Activated CD4-positive, alpha-beta T cell treated with anti-CD3 and anti-CD28 coated beads for 36 hours (primary cell): ENCODE measurements around the gene CHPF2. TPM values are rescaled to one million over a fixed set of nuclear protein-coding genes. Genes with fewer than 3 reads are reported as not detected.

Source experiments
- ATAC-seq: fragments of 200-7000 bp; cut with Tn5 transposase; one replicate; pipeline ENCODE4 v1.10.0; 2021; ENCODE audit warnings: mild to moderate bottlenecking, moderate library complexity
- CTCF ChIA-PET: fragments of 350-600 bp; sonication (Branson Sonifier 250); formaldehyde crosslinking; loops from one replicate; lab custom pipeline; 2021; ENCODE audit warnings: antibody characterized with exemption; lab: Charles Lee
- POLR2A ChIA-PET: fragments of 350-600 bp; sonication (Branson Sonifier 250); formaldehyde crosslinking; loops from one replicate; lab custom pipeline; 2021; ENCODE audit warnings: antibody characterized with exemption, inconsistent platforms; lab: Charles Lee
- DNase-seq: peaks from one replicate; pipeline ENCODE4 v3.0.0-alpha.2; 2020
- H3K27ac Mint-ChIP-seq: one replicate; pipeline ENCODE4 v1.8.0; 2021; ENCODE audit warnings: mixed read lengths
- H3K27me3 Mint-ChIP-seq: one replicate; pipeline ENCODE4 v1.8.0; 2021; ENCODE audit warnings: mixed read lengths
- H3K36me3 Mint-ChIP-seq: one replicate; pipeline ENCODE4 v1.8.0; 2021; ENCODE audit warnings: low read depth, mixed read lengths
- H3K4me1 Mint-ChIP-seq: one replicate; pipeline ENCODE4 v1.8.0; 2021; ENCODE audit warnings: mixed read lengths
- H3K4me3 Mint-ChIP-seq: one replicate; pipeline ENCODE4 v1.8.0; 2021; ENCODE audit warnings: mild to moderate bottlenecking, moderate library complexity, mixed read lengths
- H3K9me3 Mint-ChIP-seq: one replicate; pipeline ENCODE4 v1.8.0; 2021; ENCODE audit warnings: low read depth, mixed read lengths
- intact Hi-C, 2 experiments: fragments of 100-400 bp; cut with DNase I in 1 of 2; cut with micrococcal nuclease in 1 of 2; formaldehyde crosslinking; loops; one replicate each; pipeline versions ENCODE4 v1.14.2 to v1.15.1; 2022 to 2024; cut with DNase I, micrococcal nuclease
- total RNA-seq, 2 experiments: library from RNA; stranded (reverse); gene quantifications; one replicate each; pipeline ENCODE4 v1.2.3, GENCODE V29; 2021

Gene CHPF2
- total RNA-seq, 2 experiments from 2014 or later = 20.7 to 27.3 TPM

- H3K4me1 Mint-ChIP-seq = peaks cover 27% of the 10 kb centered on the region
- H3K36me3 Mint-ChIP-seq = peaks cover 32% of the 10 kb centered on the region
- DNase-seq (no peak), ATAC-seq (no peak)
- ChIA-PET POLR2A (interaction anchor here (1.5 kb wide), 1 partner anchor 8 kb away, joined by 4 read pairs; no protein-coding TSS in a partner anchor), CTCF (interaction anchor here (1.3 to 3.8 kb wide), 2 partner anchors 8 to 11 kb away, joined by 6 to 41 read pairs; no protein-coding TSS in a partner anchor)
- H3K9me3 Mint-ChIP-seq = no peaks in the 10 kb centered on the region
- no peak overlapping the region for H3K27ac Mint-ChIP-seq
- intact Hi-C loops = no loop called here
- H3K27me3 Mint-ChIP-seq = no peaks in the 10 kb centered on the region
- peak overlapping the region; percentile 21 for H3K4me3 Mint-ChIP-seq
These were observed 3.0 kb downstream of the CHPF2 start for GRCh38 chr7:151235091-151235787.

DNA sequence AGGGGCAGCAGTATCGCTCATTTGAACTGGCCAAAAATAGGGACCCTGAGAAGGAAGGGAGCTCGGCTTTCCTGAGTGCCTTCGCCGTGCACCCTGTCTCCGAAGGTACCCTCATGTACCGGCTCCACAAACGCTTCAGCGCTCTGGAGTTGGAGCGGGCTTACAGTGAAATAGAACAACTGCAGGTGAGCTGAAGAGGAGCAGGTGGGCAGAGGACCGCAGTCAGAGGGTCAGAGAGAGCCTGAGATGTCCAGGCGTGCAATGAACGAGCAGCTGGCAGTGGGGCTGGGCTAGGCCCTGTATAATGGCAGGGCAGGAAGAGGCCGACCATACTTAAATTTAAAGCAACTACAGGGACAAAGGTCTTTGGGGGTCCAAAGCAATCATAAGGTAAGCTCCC lies 4.1 kb downstream of the CHPF2 start:
- DNase-seq (no peak), ATAC-seq (no peak)
- CTCF ChIA-PET = interaction anchor here (0.6 to 1.7 kb wide), 5 partner anchors 9 to 96 kb away, joined by 3 to 5 read pairs (median 5); partner anchors contain the start of gene ABCF2
- Mint-ChIP-seq H3K27ac (no peak overlapping the region), H3K9me3 (no peaks in the 10 kb centered on the region), H3K4me3 (no peak overlapping the region), H3K4me1 (peaks cover 24% of the 10 kb centered on the region), H3K36me3 (peaks cover 35% of the 10 kb centered on the region), H3K27me3 (no peaks in the 10 kb centered on the region)
- intact Hi-C loops = no loop called here
- POLR2A ChIA-PET = interaction anchor here (0.9 kb wide), 1 partner anchor 9 kb away, joined by 3 read pairs; the partner anchor contains the start of gene ABCF2

DNA sequence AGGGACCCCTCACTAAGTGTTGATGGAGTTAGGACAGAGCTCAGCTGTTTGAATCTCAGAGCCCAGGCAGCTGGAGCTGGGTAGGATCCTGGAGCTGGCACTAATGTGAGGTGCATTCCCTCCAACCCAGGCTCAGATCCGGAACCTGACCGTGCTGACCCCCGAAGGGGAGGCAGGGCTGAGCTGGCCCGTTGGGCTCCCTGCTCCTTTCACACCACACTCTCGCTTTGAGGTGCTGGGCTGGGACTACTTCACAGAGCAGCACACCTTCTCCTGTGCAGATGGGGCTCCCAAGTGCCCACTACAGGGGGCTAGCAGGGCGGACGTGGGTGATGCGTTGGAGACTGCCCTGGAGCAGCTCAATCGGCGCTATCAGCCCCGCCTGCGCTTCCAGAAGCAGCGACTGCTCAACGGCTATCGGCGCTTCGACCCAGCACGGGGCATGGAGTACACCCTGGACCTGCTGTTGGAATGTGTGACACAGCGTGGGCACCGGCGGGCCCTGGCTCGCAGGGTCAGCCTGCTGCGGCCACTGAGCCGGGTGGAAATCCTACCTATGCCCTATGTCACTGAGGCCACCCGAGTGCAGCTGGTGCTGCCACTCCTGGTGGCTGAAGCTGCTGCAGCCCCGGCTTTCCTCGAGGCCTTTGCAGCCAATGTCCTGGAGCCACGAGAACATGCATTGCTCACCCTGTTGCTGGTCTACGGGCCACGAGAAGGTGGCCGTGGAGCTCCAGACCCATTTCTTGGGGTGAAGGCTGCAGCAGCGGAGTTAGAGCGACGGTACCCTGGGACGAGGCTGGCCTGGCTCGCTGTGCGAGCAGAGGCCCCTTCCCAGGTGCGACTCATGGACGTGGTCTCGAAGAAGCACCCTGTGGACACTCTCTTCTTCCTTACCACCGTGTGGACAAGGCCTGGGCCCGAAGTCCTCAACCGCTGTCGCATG lies 5.2 kb downstream of the CHPF2 start:
- POLR2A ChIA-PET = no interaction called here

DNA sequence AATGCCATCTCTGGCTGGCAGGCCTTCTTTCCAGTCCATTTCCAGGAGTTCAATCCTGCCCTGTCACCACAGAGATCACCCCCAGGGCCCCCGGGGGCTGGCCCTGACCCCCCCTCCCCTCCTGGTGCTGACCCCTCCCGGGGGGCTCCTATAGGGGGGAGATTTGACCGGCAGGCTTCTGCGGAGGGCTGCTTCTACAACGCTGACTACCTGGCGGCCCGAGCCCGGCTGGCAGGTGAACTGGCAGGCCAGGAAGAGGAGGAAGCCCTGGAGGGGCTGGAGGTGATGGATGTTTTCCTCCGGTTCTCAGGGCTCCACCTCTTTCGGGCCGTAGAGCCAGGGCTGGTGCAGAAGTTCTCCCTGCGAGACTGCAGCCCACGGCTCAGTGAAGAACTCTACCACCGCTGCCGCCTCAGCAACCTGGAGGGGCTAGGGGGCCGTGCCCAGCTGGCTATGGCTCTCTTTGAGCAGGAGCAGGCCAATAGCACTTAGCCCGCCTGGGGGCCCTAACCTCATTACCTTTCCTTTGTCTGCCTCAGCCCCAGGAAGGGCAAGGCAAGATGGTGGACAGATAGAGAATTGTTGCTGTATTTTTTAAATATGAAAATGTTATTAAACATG lies 6.0 kb downstream of the CHPF2 start:
- CTCF ChIA-PET = no interaction called here
- ATAC-seq (no peak), DNase-seq (no peak)
- intact Hi-C loops = no loop called here
- no peaks in the 10 kb centered on the region for H3K9me3 Mint-ChIP-seq
- H3K27me3 Mint-ChIP-seq = no peaks in the 10 kb centered on the region
- POLR2A ChIA-PET = no interaction called here
- H3K4me1 Mint-ChIP-seq = peaks cover 18% of the 10 kb centered on the region
- H3K27ac Mint-ChIP-seq = no peak overlapping the region
- no peak overlapping the region for H3K4me3 Mint-ChIP-seq
- H3K36me3 Mint-ChIP-seq = peaks cover 30% of the 10 kb centered on the region

More for the DNA sequence above, 5.2 kb downstream of the CHPF2 start:
- DNase-seq (no peak), ATAC-seq (no peak)
- intact Hi-C loops = no loop called here
- Mint-ChIP-seq H3K27me3 (no peaks in the 10 kb centered on the region), H3K4me3 (no peak overlapping the region), H3K9me3 (no peaks in the 10 kb centered on the region), H3K4me1 (peaks cover 16% of the 10 kb centered on the region), H3K36me3 (peaks cover 35% of the 10 kb centered on the region), H3K27ac (no peak overlapping the region)
- CTCF ChIA-PET = interaction anchor here (1.3 to 1.7 kb wide), 3 partner anchors 8 to 10 kb away, joined by 4 to 5 read pairs (median 5); partner anchors contain the start of gene ABCF2

- H3K4me3 Mint-ChIP-seq = no peak overlapping the region
- intact Hi-C loops = no loop called here
- POLR2A ChIA-PET = interaction anchor here (0.7 kb wide), 1 partner anchor 87 kb away, joined by 6 read pairs; no protein-coding TSS in a partner anchor
These were observed 6.9 kb downstream of the CHPF2 start for GRCh38 chr7:151238924-151239836.

GRCh38 chr7:151239837-151240459 lies 7.7 kb downstream of the CHPF2 start:
- H3K4me1 Mint-ChIP-seq = peaks cover 20% of the 10 kb centered on the region
- no peak for ATAC-seq
- ChIA-PET CTCF (no interaction called here), POLR2A (interaction anchor here (0.7 kb wide), 1 partner anchor 86 kb away, joined by 6 read pairs; no protein-coding TSS in a partner anchor)
- no peaks in the 10 kb centered on the region for H3K27me3 Mint-ChIP-seq
- H3K9me3 Mint-ChIP-seq = no peaks in the 10 kb centered on the region
- no peak overlapping the region for H3K4me3 Mint-ChIP-seq
- H3K27ac Mint-ChIP-seq = no peak overlapping the region
- DNase-seq = no peak
- intact Hi-C loops = loop anchor here in 1 of 2 experiments (10.0 kb wide), 1 partner anchor 115 kb away; no protein-coding TSS in a partner anchor
- H3K36me3 Mint-ChIP-seq = peaks cover 19% of the 10 kb centered on the region

More at GRCh38 chr7:151238924-151239836, 6.9 kb downstream of the CHPF2 start:
- H3K36me3 Mint-ChIP-seq = peaks cover 27% of the 10 kb centered on the region
- CTCF ChIA-PET = no interaction called here
- H3K9me3 Mint-ChIP-seq = no peaks in the 10 kb centered on the region
- no peaks in the 10 kb centered on the region for H3K27me3 Mint-ChIP-seq
- H3K4me1 Mint-ChIP-seq = peaks cover 19% of the 10 kb centered on the region
- ATAC-seq (no peak), DNase-seq (no peak)
- peak overlapping the region; percentile 19 for H3K27ac Mint-ChIP-seq

GRCh38 chr7:151240536-151240935 lies 8.3 kb downstream of the CHPF2 start:
- ChIA-PET POLR2A (no interaction called here), CTCF (no interaction called here)
- DNase-seq (no peak), ATAC-seq (no peak)
- H3K4me3 Mint-ChIP-seq = no peak overlapping the region
- no peak overlapping the region for H3K27ac Mint-ChIP-seq
- H3K27me3 Mint-ChIP-seq = no peaks in the 10 kb centered on the region
- no peaks in the 10 kb centered on the region for H3K9me3 Mint-ChIP-seq
- peaks cover 20% of the 10 kb centered on the region for H3K4me1 Mint-ChIP-seq
- intact Hi-C loops = loop anchor here in 1 of 2 experiments (10.0 kb wide), 1 partner anchor 116 kb away; no protein-coding TSS in a partner anchor
- H3K36me3 Mint-ChIP-seq = peaks cover 16% of the 10 kb centered on the region

GRCh38 chr7:151240942-151241754 lies 8.9 kb downstream of the CHPF2 start:
- Mint-ChIP-seq H3K9me3 (no peaks in the 10 kb centered on the region), H3K4me1 (peaks cover 24% of the 10 kb centered on the region), H3K36me3 (peaks cover 13% of the 10 kb centered on the region), H3K27ac (no peak overlapping the region), H3K4me3 (no peak overlapping the region), H3K27me3 (peaks cover 3% of the 10 kb centered on the region)
- ChIA-PET CTCF (interaction anchor here (1.0 kb wide), 1 partner anchor 27 kb away, joined by 3 read pairs; no protein-coding TSS in a partner anchor), POLR2A (interaction anchor here (0.6 to 1.2 kb wide), 2 partner anchors 14 to 235 kb away, joined by 3 read pairs; partner anchors contain the start of gene ABCF2)
- no peak for DNase-seq
- ATAC-seq = no peak
- intact Hi-C loops = loop anchor here in 1 of 2 experiments (10.0 kb wide), 1 partner anchor 116 kb away; no protein-coding TSS in a partner anchor

- H3K36me3 Mint-ChIP-seq = peaks cover 13% of the 10 kb centered on the region
- H3K27me3 Mint-ChIP-seq = peaks cover 8% of the 10 kb centered on the region
- DNase-seq (no peak), ATAC-seq (no peak)
- H3K9me3 Mint-ChIP-seq = no peaks in the 10 kb centered on the region
- CTCF ChIA-PET = interaction anchor here (1.0 to 4.9 kb wide), 4 partner anchors 8 to 26 kb away, joined by 3 to 49 read pairs (median 22); partner anchors contain the start of genes ABCF2 and CHPF2
- H3K27ac Mint-ChIP-seq = no peak overlapping the region
- intact Hi-C loops = loop anchor here in 1 of 2 experiments (10.0 kb wide), 1 partner anchor 117 kb away; no protein-coding TSS in a partner anchor
- no peak overlapping the region for H3K4me3 Mint-ChIP-seq
- H3K4me1 Mint-ChIP-seq = peaks cover 25% of the 10 kb centered on the region
- POLR2A ChIA-PET = interaction anchor here (0.6 to 1.2 kb wide), 2 partner anchors 14 to 235 kb away, joined by 3 read pairs; partner anchors contain the start of gene ABCF2
These were observed 9.4 kb downstream of the CHPF2 start for GRCh38 chr7:151241755-151242096.
